H9 (cell line): ENCODE results near the gene MMP14. TPM values are rescaled to one million over a fixed set of nuclear protein-coding genes. Genes with fewer than 3 reads are reported as not detected.

Experiments
- DNase-seq: peaks from one replicate; pipeline ENCODE4 v3.0.0-alpha.2; 2017
- H2AFZ ChIP-seq: one replicate; pipeline ENCODE4 v1.6.1; 2013; ENCODE audit warnings: mild to moderate bottlenecking, low read length, control low read depth, moderate library complexity
- H2AK5ac ChIP-seq: 2 replicates; pipeline ENCODE4 v1.6.1; 2013; ENCODE audit warnings: low read length, control low read depth, mixed read lengths; ENCODE audit not compliant: insufficient read length
- H2BK120ac ChIP-seq: one replicate; pipeline ENCODE4 v1.6.1; 2013; ENCODE audit warnings: low read depth, mild to moderate bottlenecking, low read length, control low read depth, inconsistent platforms; ENCODE audit not compliant: poor library complexity, severe bottlenecking
- H2BK12ac ChIP-seq: 2 replicates; pipeline ENCODE4 v1.6.1; 2013; ENCODE audit warnings: low read length, control low read depth, mixed read lengths, low read depth; ENCODE audit not compliant: insufficient read length
- H2BK15ac ChIP-seq: 2 replicates; pipeline ENCODE4 v1.6.1; 2013; ENCODE audit warnings: low read depth, low read length, control low read depth
- H2BK20ac ChIP-seq: one replicate; pipeline ENCODE4 v1.6.1; 2013; ENCODE audit warnings: low read depth, mild to moderate bottlenecking, low read length, control low read depth, inconsistent platforms; ENCODE audit not compliant: poor library complexity, severe bottlenecking
- H2BK5ac ChIP-seq: 2 replicates; pipeline ENCODE4 v1.6.1; 2013; ENCODE audit warnings: low read length, control low read depth, mixed read lengths; ENCODE audit not compliant: insufficient read length
- H3K14ac ChIP-seq: 2 replicates; pipeline ENCODE4 v1.6.1; 2013; ENCODE audit warnings: low read length, control low read depth; ENCODE audit not compliant: insufficient read depth
- H3K18ac ChIP-seq: 2 replicates; pipeline ENCODE4 v1.6.1; 2013; ENCODE audit warnings: low read depth, mild to moderate bottlenecking, mixed read lengths, low read length, control low read depth; ENCODE audit not compliant: insufficient read length
- H3K23ac ChIP-seq: 2 replicates; pipeline ENCODE4 v1.6.1; 2013; ENCODE audit warnings: low read length, control low read depth, mixed read lengths, low read depth; ENCODE audit not compliant: insufficient read length
- H3K23me2 ChIP-seq: 2 replicates; pipeline ENCODE4 v1.6.1; 2013; ENCODE audit warnings: low read depth, mild to moderate bottlenecking, mixed read lengths, low read length, control low read depth; ENCODE audit not compliant: insufficient read length, poor library complexity, severe bottlenecking
- H3K27ac ChIP-seq: 2 replicates; pipeline ENCODE4 v1.5.1; 2013; ENCODE audit warnings: low read length, control low read depth, mixed read lengths, low read depth; ENCODE audit not compliant: insufficient read length
- H3K27me3 ChIP-seq: 2 replicates; pipeline ENCODE4 v1.6.1; 2013; ENCODE audit warnings: low read length, control low read depth, inconsistent platforms; ENCODE audit not compliant: insufficient read depth
- H3K4ac ChIP-seq: 2 replicates; pipeline ENCODE4 v1.6.1; 2013; ENCODE audit warnings: low read depth, mild to moderate bottlenecking, control low read depth, inconsistent platforms, low read length, moderate library complexity
- H3K4me1 ChIP-seq: 2 replicates; pipeline ENCODE4 v1.6.1; 2013; ENCODE audit warnings: low read length, control low read depth, inconsistent platforms; ENCODE audit not compliant: insufficient read depth
- H3K4me2 ChIP-seq: 2 replicates; pipeline ENCODE4 v1.6.1; 2013; ENCODE audit warnings: low read length, control low read depth, mixed read lengths; ENCODE audit not compliant: insufficient read length, insufficient read depth
- H3K56ac ChIP-seq: 2 replicates; pipeline ENCODE4 v1.6.1; 2013; ENCODE audit warnings: low read depth, mild to moderate bottlenecking, mixed read lengths, low read length, control low read depth; ENCODE audit not compliant: insufficient read length
- H3K79me1 ChIP-seq: 2 replicates; pipeline ENCODE4 v1.6.1; 2013; ENCODE audit warnings: low read depth, mild to moderate bottlenecking, moderate library complexity, low read length, control low read depth, inconsistent platforms; ENCODE audit not compliant: insufficient read depth, poor library complexity, severe bottlenecking
- H3K79me2 ChIP-seq: 2 replicates; pipeline ENCODE4 v1.6.1; 2013; ENCODE audit warnings: low read length, control low read depth, inconsistent platforms; ENCODE audit not compliant: insufficient read depth
- H3K9ac ChIP-seq: 2 replicates; pipeline ENCODE4 v1.6.1; 2013; ENCODE audit warnings: low read length, control low read depth, mixed read lengths; ENCODE audit not compliant: insufficient read length; ENCODE audit errors: extremely low read depth
- H3K9me3 ChIP-seq: one replicate; pipeline ENCODE4 v1.6.1; 2013; ENCODE audit warnings: low read depth, low read length, inconsistent platforms; ENCODE audit not compliant: control insufficient read depth
- H3T11ph ChIP-seq: one replicate; pipeline ENCODE4 v1.6.1; 2013; ENCODE audit warnings: mild to moderate bottlenecking, low read length, control low read depth, inconsistent platforms
- H4K20me1 ChIP-seq: one replicate; pipeline ENCODE4 v1.6.1; 2013; ENCODE audit not compliant: control insufficient read depth, insufficient read length, insufficient read depth
- H4K5ac ChIP-seq: 2 replicates; pipeline ENCODE4 v1.6.1; 2013; ENCODE audit warnings: low read depth, mild to moderate bottlenecking, mixed read lengths, low read length, control low read depth; ENCODE audit not compliant: insufficient read length
- H4K8ac ChIP-seq: replicated peaks from 2 replicates; pipeline ENCODE4 v1.6.1; 2013; ENCODE audit warnings: low read length, control low read depth, mixed read lengths, low read depth; ENCODE audit not compliant: insufficient read length
- H4K91ac ChIP-seq: 2 replicates; pipeline ENCODE4 v1.6.1; 2013; ENCODE audit warnings: low read depth, mild to moderate bottlenecking, moderate library complexity, mixed read lengths, low read length, control low read depth; ENCODE audit not compliant: insufficient read length
- H3K27ac Mint-ChIP-seq, 3 experiments: 2 replicates in 2 of 3; 3 replicates in 1 of 3; pipeline ENCODE4 v1.8.0; 2020 to 2021; ENCODE audit warnings: mixed read lengths in 3 of 3, mild to moderate bottlenecking in 1 of 3, moderate library complexity in 1 of 3
- H3K27me3 Mint-ChIP-seq: 2 replicates; pipeline ENCODE4 v1.8.0; 2021; ENCODE audit warnings: low read depth, mild to moderate bottlenecking, moderate library complexity, mixed read lengths
- H3K36me3 Mint-ChIP-seq, 3 experiments: 2 replicates in 2 of 3; 3 replicates in 1 of 3; pipeline ENCODE4 v1.8.0; 2020 to 2021; ENCODE audit warnings: low read depth in 3 of 3, mixed read lengths in 3 of 3; ENCODE audit not compliant: insufficient read depth in 1 of 3
- H3K4me1 Mint-ChIP-seq, 2 experiments: 2 replicates each; pipeline ENCODE4 v1.8.0; 2020; ENCODE audit warnings: mixed read lengths in 2 of 2
- H3K4me3 Mint-ChIP-seq, 2 experiments: 2 replicates in 1 of 2; 3 replicates in 1 of 2; pipeline ENCODE4 v1.8.0; 2020 to 2021; ENCODE audit warnings: mild to moderate bottlenecking in 2 of 2, mixed read lengths in 2 of 2, moderate library complexity in 1 of 2
- H3K9me3 Mint-ChIP-seq, 2 experiments: 2 replicates in 1 of 2; 3 replicates in 1 of 2; pipeline ENCODE4 v1.8.0; 2020; ENCODE audit warnings: mild to moderate bottlenecking in 2 of 2, mixed read lengths in 2 of 2, moderate library complexity in 1 of 2
- CTCF ChIP-seq: fragments of 200-600 bp; sonication (generic); conservative IDR thresholded peaks from 3 replicates; pipeline ENCODE4 v1.8.0; 2021; ENCODE audit warnings: antibody characterized with exemption, mild to moderate bottlenecking
- WGBS: extraction: QIAGEN DNeasy Blood & Tissue Kit; methylation state at CpG from one replicate; pipeline ENCODE4 v1.1.7; 2013; ENCODE audit warnings: missing lambda C conversion rate, low lambda C conversion rate, mixed read lengths; ENCODE audit not compliant: insufficient read length; ENCODE audit errors: extremely low coverage; 5-methylcytosine and 5-hydroxymethylcytosine counted together
- total RNA-seq: library from RNA; stranded (reverse); gene quantifications from 2 replicates; pipeline ENCODE4 v1.2.1, GENCODE V29; 2021

The MMP14 gene
- total RNA-seq, 1 experiment from 2014 or later, result 56.5 TPM

- Histone ChIP-seq H2BK20ac (no peak overlapping the region), H3K18ac (no peak overlapping the region), H3K9ac (no peak overlapping the region), H3K23ac (no peak overlapping the region), H3K27me3 (no peaks in the 10 kb centered on the region), H3K27ac (no peak overlapping the region), H2BK5ac (no peak overlapping the region), H4K91ac (no peak overlapping the region), H2BK120ac (no peak overlapping the region), H4K8ac (no peak overlapping the region), H3K4ac (no peak overlapping the region), H2AFZ (no peak overlapping the region), H3K56ac (no peak overlapping the region), H2AK5ac (no peak overlapping the region), H4K5ac (no peak overlapping the region), H3K79me2 (no peaks in the 10 kb centered on the region; the same call in 1 of the 2 replicates), H3K79me1 (no peaks in the 10 kb centered on the region), H2BK15ac (no peak overlapping the region), H3K4me2 (no peak overlapping the region), H3K23me2 (no peaks in the 10 kb centered on the region), H3K14ac (no peak overlapping the region), H3T11ph (no peak overlapping the region), H3K9me3 (no peaks in the 10 kb centered on the region), H3K4me1 (peaks cover 9% of the 10 kb centered on the region; the same call in 1 of the 2 replicates), H4K20me1 (no peaks in the 10 kb centered on the region), H2BK12ac (no peak overlapping the region)
- Mint-ChIP-seq H3K9me3 (peaks cover 2 to 3% of the 10 kb centered on the region in 2 experiments; a peak in 3 of 5 replicates), H3K36me3 (peaks cover 0 to 4% (median 2%) of the 10 kb centered on the region in 3 experiments; a peak in 3 of 7 replicates), H3K4me3 (no peak overlapping the region), H3K4me1 (peaks cover 17 to 18% of the 10 kb centered on the region in 2 experiments), H3K27ac (peak overlapping the region in 1 of 3 experiments; percentile 54; a peak in 1 of 7 replicates), H3K27me3 (peaks cover 2% of the 10 kb centered on the region)
- no peak for DNase-seq
- TF ChIP-seq CTCF, result no peak
- no CpG with 5 or more reads among the region's 5 CpGs for WGBS
These were observed 42.4 kb upstream of the MMP14 start for GRCh38 chr14:22793976-22794375.
